Dermis microvascular lymphatic vessel endothelial cell (primary cell): ENCODE results near the gene TMEM62. TPM values are rescaled to one million over a fixed set of nuclear protein-coding genes. Genes with fewer than 3 reads are reported as not detected.
"Not testable (repeated sequence)": the region's sequence is repeated elsewhere in the genome, so short reads cannot be mapped to it uniquely, and the experiment has no call there.

Experiments
- DNase-seq, 2 donors: peaks; one replicate each; pipeline versions ENCODE4 v3.0.0 to v3.0.0-alpha.2; 2010; ENCODE audit warnings: low read depth in 2 of 2
- total RNA-seq: library from RNA; depleted of rRNA; stranded (reverse); fragments of >200 nt; gene quantifications from 2 replicates; pipeline ENCODE4 v1.2.1, GENCODE V29; 2014

TMEM62 gene
- total RNA-seq, 1 donor from 2014 or later: 12.7 TPM

- not testable (repeated sequence) for DNase-seq
Observed at GRCh38 chr15:43177147-43177546, 43.8 kb downstream of the TMEM62 start.

DNA sequence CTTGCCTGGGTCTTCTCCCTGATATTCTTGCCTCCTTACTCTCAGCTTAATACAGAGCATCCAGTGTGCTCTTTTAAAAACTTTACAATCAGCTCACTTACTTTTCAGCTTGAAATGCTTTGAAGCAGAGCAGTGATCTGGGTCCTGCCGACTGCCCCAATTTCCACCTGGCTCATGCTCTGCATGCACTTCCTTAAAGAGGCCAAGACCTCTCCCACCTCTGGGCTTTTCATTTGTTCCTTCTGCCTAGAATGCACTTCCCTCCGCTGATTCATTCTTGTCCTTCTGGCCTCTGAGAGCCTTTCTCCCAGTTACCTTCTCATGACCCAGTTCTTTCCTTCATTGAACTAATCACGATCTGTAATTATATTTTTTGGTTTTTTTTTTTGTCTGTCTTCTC, 49.9 kb downstream of the TMEM62 start:
- DNase-seq: no peak

- DNase-seq: no peak
Observed at GRCh38 chr15:43184407-43185124, 51.2 kb downstream of the TMEM62 start.

- peak; percentile 75 to 81 for DNase-seq
Observed at GRCh38 chr15:43185157-43186002, 52.0 kb downstream of the TMEM62 start, which contains the start of gene CCNDBP1. TSS of gene CCNDBP1 (plus strand) at chr15:43185403. CDS start at chr15:43185499, 96 bp downstream.

DNA sequence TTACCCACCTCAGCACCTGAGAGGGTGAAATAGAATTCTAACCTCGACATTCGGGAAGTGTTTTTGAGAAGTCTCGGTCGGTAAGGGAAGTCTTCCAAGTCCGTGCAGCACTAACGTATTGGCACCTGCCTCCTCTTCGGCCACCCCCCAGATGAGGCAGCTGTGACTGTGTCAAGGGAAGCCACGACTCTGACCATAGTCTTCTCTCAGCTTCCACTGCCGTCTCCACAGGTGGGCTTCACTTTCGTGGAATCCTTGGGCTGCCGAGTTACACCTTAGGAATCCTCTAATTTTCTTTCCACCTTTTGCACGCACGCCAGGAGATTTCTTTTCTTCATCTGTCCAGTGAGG, 52.6 kb downstream of the TMEM62 start:
- no peak for DNase-seq

- DNase-seq: peak; percentile 59 to 74
Observed at GRCh38 chr15:43187544-43188155, 54.3 kb downstream of the TMEM62 start.

- DNase-seq: peak in 1 of 2 donors; percentile 49
Observed at GRCh38 chr15:43189296-43189695, 55.9 kb downstream of the TMEM62 start.

- DNase-seq: peak; percentile 27 to 91
Observed at GRCh38 chr15:43190178-43190577, 56.8 kb downstream of the TMEM62 start.

GRCh38 chr15:43193710-43194109, 60.3 kb downstream of the TMEM62 start:
- DNase-seq: no peak

DNA sequence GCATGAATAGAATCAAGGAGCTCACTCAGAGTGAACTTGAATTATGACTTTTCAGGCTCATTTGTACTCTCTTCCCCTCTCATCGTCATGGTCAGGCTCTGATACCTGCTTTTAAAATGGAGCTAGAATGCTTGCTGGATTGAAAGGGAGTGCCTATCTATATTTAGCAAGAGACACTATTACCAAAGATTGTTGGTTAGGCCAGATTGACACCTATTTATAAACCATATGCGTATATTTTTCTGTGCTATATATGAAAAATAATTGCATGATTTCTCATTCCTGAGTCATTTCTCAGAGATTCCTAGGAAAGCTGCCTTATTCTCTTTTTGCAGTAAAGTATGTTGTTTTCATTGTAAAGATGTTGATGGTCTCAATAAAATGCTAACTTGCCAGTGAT, 61.4 kb downstream of the TMEM62 start:
- DNase-seq: no peak

GRCh38 chr15:43196760-43197548, 63.6 kb downstream of the TMEM62 start:
- DNase-seq: no peak

- not testable (repeated sequence) for DNase-seq
Observed at GRCh38 chr15:43197773-43198172, 64.4 kb downstream of the TMEM62 start.

DNA sequence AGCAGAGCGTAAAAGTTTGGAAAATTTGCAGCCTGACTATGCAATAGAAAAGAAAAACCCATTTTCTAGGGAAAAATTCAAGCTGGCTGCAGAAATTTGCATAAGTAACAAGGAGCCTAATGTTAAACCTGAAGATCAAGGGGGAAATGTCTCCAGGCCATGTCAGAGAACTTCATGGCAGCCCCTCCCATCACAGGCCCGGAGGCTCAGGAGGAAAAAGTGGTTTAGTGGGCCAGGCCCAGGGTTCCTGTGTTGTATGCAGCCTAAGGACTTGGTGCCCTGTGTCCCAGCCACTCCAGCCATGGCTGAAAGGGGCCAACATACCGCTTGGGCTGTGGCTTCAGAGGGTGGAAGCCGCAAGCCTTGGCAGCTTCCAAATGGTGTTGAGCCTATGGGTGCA, 65.2 kb downstream of the TMEM62 start:
- DNase-seq: not testable (repeated sequence)

DNA sequence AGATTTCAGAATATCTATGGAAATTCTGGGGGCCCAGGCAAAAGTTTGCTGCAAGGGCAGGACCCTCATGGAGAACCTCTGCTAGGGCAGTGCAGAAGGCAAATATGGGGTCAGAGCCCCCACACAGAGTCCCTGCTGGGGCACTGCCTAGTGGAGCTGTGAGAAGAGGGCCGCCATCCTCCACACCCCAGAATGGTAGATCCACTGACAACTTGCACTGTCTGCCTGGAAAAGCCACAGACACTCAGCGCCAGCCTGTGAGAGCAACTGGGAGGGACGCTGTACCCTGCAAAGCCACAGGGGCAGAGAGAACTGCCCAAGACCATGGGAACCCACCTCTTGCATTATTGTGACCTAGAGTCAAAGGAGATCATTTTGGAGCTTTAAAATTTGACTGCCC, 65.6 kb downstream of the TMEM62 start:
- DNase-seq: no peak

- DNase-seq: no peak
Observed at GRCh38 chr15:43199945-43200488, 66.6 kb downstream of the TMEM62 start.

- DNase-seq: peak; percentile 60 to 83
Observed at GRCh38 chr15:43204016-43204901, 70.9 kb downstream of the TMEM62 start.

- DNase-seq: no peak
Observed at GRCh38 chr15:43206054-43206453, 72.7 kb downstream of the TMEM62 start.

- DNase-seq: no peak
Observed at GRCh38 chr15:43207024-43207423, 73.6 kb downstream of the TMEM62 start.

- DNase-seq: no peak
Observed at GRCh38 chr15:43208052-43209002, 74.9 kb downstream of the TMEM62 start.
